Lung (tissue), 5 donors: Measurements from ENCODE around the gene COPG1. TPM values are rescaled to one million over a fixed set of nuclear protein-coding genes. Genes with fewer than 3 reads are reported as not detected.

ENCODE experiments used
- polyA plus RNA-seq, 2 donors: library from polyadenylated mRNA; stranded (reverse); fragments of 200-250 nt; gene quantifications; one replicate each; pipeline ENCODE4 v1.2.1, GENCODE V29; 2013
- small RNA-seq: library from RNA; depleted of rRNA; stranded (forward); fragments of <200 nt; gene quantifications from one replicate; pipeline ENCODE3, GENCODE V24; 2014; ENCODE audit warnings: low replicate concordance
- total RNA-seq, 2 donors: library from RNA; depleted of rRNA in 1 of 2; stranded (reverse); fragments of >200 nt in 1 of 2; gene quantifications; one replicate each; pipeline ENCODE4 v1.2.1, GENCODE V29; 2014 to 2021
- donor health status: Bipolar disorder and iron deficiency.
- donor health status: healthy.
- donor health status: DM: yes; HTN: yes; CAD: no.

The COPG1 gene
- total and polyA plus RNA-seq, 4 donors: 126 to 234 (median 146) TPM

Small RNAs within 50 kb of the gene (small RNA-seq; reads per million reads assigned to genes)
- gene MIR6826 (not detected), gene RPS27P12 (not detected)

Other genes with a start within 250 kb of the COPG1 start
- 1 to 10 TPM; 5.2 to 7.4 TPM for gene EFCC1, start 248.3 kb upstream of the COPG1 start, total RNA-seq
- gene EFCC1, start 248.3 kb upstream of the COPG1 start, polyA plus RNA-seq: 10 to 100 TPM in 1 of 2 donors, 1 to 10 TPM in 1; 3.2 to 10.0 TPM
- gene GP9, start 188.8 kb upstream of the COPG1 start, total RNA-seq: 1 to 10 TPM in 1 of 2 donors, under 1 TPM in 1; 0.40 to 3.0 TPM
- gene GP9, start 188.8 kb upstream of the COPG1 start, polyA plus RNA-seq: 1 to 10 TPM; 1.3 to 6.2 TPM
- gene RAB43, start 127.8 kb upstream of the COPG1 start, total RNA-seq: 10 to 100 TPM in 1 of 2 donors, 1 to 10 TPM in 1; 9.4 to 32.6 TPM
- 10 to 100 TPM; 18.6 to 22.0 TPM for gene RAB43, start 127.8 kb upstream of the COPG1 start, polyA plus RNA-seq
- gene ISY1, start 88.5 kb upstream of the COPG1 start, total RNA-seq: 10 to 100 TPM; 24.5 to 28.4 TPM
- gene ISY1, start 88.5 kb upstream of the COPG1 start, polyA plus RNA-seq: 10 to 100 TPM; 23.1 to 39.6 TPM
- gene CNBP, start 65.7 kb upstream of the COPG1 start, total RNA-seq: 100 to 1,000 TPM; 292 to 390 TPM
- 100 to 1,000 TPM; 324 to 330 TPM for gene CNBP, start 65.7 kb upstream of the COPG1 start, polyA plus RNA-seq
- gene HMCES, start 29.3 kb downstream of the COPG1 start, total RNA-seq: 10 to 100 TPM; 33.7 to 35.6 TPM
- gene HMCES, start 29.3 kb downstream of the COPG1 start, polyA plus RNA-seq: 10 to 100 TPM; 23.2 to 36.6 TPM
- 1 to 10 TPM; 3.8 to 8.8 TPM for gene EFCAB12, start 179.0 kb downstream of the COPG1 start, total RNA-seq
- gene EFCAB12, start 179.0 kb downstream of the COPG1 start, polyA plus RNA-seq: 1 to 10 TPM; 2.6 to 2.7 TPM
- gene MBD4, start 190.3 kb downstream of the COPG1 start, total RNA-seq: 10 to 100 TPM; 43.5 to 49.8 TPM
- gene MBD4, start 190.3 kb downstream of the COPG1 start, polyA plus RNA-seq: 10 to 100 TPM; 16.7 to 29.0 TPM
- gene IFT122, start 190.6 kb downstream of the COPG1 start, total RNA-seq: 10 to 100 TPM; 49.1 to 65.7 TPM
- 10 to 100 TPM; 11.0 to 14.3 TPM for gene IFT122, start 190.6 kb downstream of the COPG1 start, polyA plus RNA-seq